Colonic mucosa (tissue), 4 donors: ENCODE results near the gene PLET1. TPM values are rescaled to one million over a fixed set of nuclear protein-coding genes. Genes with fewer than 3 reads are reported as not detected.

Source experiments
- DNase-seq: peaks from one replicate; pipeline ENCODE4 v3.0.0-alpha.2; 2020
- H3K27ac ChIP-seq: fragments of 200-600 bp; one replicate; pipeline ENCODE4 v1.8.0; 2021
- H3K27me3 ChIP-seq: fragments of 200-600 bp; one replicate; pipeline ENCODE4 v1.8.0; 2021
- H3K36me3 ChIP-seq: fragments of 200-600 bp; one replicate; pipeline ENCODE4 v1.8.0; 2021
- H3K4me1 ChIP-seq: fragments of 200-600 bp; one replicate; pipeline ENCODE4 v1.8.0; 2021; ENCODE audit warnings: mild to moderate bottlenecking
- H3K4me3 ChIP-seq: fragments of 200-600 bp; one replicate; pipeline ENCODE4 v1.8.0; 2021
- H3K9ac ChIP-seq, 2 donors: one replicate each; pipeline ENCODE4 v1.7.0; 2013; ENCODE audit warnings: control low read depth in 2 of 2, low read depth in 2 of 2, low read length in 2 of 2
- H3K9me3 ChIP-seq: fragments of 200-600 bp; one replicate; pipeline ENCODE4 v1.8.0; 2021
- intact Hi-C: fragments of 100-400 bp; cut with DNase I; formaldehyde crosslinking; loops from one replicate; pipeline ENCODE4 v1.14.1; 2022
- total RNA-seq, 2 donors: library from RNA; stranded (reverse); fragmentation: NEBNext Ultra II Directional in 1 of 2; extraction: Animal tissue kit (Norgen Biotek cat#: 25700) in 1 of 2; gene quantifications; one replicate each; pipeline ENCODE4 v1.2.1, GENCODE V29; 2021
- TF ChIP-seq, protein P1 (sequence below): fragments of 200-600 bp; IDR thresholded peaks from one replicate; pipeline ENCODE4 v1.8.0; 2022; ENCODE audit warnings: antibody characterized with exemption, mild to moderate bottlenecking
- donor health status: healthy.
- donor health status: DM: no; HTN: no; CAD: no.
- donor health status: DM: no; HTN: no; CAD: no.

The PLET1 gene, protein sequence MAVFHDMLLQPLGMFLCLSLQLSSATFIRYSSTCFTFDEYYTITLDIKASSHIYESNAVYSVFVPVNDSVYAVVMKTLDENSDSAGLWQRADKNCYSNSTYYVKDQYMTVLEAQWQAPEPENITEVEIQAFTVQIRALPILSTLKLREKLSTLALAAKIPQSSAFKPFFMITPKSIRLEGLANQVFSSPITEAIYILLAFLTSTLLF
- not detected for total RNA-seq

DNA sequence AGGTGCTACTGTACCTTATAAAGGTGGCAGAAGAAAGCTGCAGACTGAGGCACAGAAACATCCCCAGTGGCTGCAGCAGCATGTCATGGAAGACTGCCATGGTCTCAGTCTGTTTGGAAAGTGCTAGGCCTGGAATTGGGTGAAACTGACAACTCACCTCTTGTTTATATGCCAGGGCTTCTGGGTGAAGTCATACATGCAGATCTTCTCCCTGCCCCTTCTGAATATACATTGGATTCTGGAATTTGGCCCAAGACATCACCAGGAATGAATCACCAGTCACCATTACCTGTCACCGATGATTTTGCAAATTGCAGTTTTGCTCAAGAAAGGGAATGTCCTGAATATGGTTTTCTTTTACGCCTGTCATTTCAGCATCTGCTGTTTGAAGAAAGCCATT is at the start of gene PLET1:
Gene PLET1 (minus strand): TSS at position 371 of the 400 bp plus-strand sequence. CDS start 271 bp downstream, at position 100.
- no peak within 1 kb of the TSS for H3K4me3 ChIP-seq
- H3K4me1 ChIP-seq: no peaks in the 10 kb centered on the region
- no peaks in the 10 kb centered on the region for H3K27me3 ChIP-seq
- H3K9ac ChIP-seq: no peak within 1 kb of the TSS
- intact Hi-C loops: no loop called here
- no peaks in the 10 kb centered on the region for H3K9me3 ChIP-seq
- H3K27ac ChIP-seq: no peak within 1 kb of the TSS
- DNase-seq: no peak
- TF ChIP-seq, protein P1, sequence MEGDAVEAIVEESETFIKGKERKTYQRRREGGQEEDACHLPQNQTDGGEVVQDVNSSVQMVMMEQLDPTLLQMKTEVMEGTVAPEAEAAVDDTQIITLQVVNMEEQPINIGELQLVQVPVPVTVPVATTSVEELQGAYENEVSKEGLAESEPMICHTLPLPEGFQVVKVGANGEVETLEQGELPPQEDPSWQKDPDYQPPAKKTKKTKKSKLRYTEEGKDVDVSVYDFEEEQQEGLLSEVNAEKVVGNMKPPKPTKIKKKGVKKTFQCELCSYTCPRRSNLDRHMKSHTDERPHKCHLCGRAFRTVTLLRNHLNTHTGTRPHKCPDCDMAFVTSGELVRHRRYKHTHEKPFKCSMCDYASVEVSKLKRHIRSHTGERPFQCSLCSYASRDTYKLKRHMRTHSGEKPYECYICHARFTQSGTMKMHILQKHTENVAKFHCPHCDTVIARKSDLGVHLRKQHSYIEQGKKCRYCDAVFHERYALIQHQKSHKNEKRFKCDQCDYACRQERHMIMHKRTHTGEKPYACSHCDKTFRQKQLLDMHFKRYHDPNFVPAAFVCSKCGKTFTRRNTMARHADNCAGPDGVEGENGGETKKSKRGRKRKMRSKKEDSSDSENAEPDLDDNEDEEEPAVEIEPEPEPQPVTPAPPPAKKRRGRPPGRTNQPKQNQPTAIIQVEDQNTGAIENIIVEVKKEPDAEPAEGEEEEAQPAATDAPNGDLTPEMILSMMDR: no peak
- H3K36me3 ChIP-seq: no peaks in the 10 kb centered on the region

DNA sequence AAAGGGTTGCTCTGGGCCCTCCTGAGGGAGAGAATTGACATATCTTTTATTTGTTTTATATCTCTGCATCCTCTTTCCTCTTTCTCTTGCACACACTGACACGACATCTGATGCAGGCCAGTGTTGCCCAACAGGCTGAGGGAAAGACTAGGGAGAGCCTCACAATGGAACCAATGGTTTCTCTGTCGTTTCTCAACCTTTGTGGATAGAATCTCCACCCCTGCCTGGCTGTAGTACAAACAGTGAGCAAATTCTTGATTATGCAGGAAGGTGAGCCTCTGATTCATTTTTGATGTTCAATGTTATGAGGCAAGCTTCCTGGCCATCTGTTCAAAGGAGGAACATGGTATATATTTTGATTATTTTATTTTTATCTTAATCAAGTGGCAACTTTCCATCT is 49.8 kb upstream of the PLET1 start:
- TF ChIP-seq, protein P1: no peak
- H3K4me1 ChIP-seq: no peaks in the 10 kb centered on the region
- no peak overlapping the region for H3K9ac ChIP-seq
- H3K9me3 ChIP-seq: no peaks in the 10 kb centered on the region
- no peak overlapping the region for H3K4me3 ChIP-seq
- no peaks in the 10 kb centered on the region for H3K36me3 ChIP-seq
- intact Hi-C loops: no loop called here
- H3K27me3 ChIP-seq: no peaks in the 10 kb centered on the region
- no peak overlapping the region for H3K27ac ChIP-seq
- DNase-seq: no peak

DNA sequence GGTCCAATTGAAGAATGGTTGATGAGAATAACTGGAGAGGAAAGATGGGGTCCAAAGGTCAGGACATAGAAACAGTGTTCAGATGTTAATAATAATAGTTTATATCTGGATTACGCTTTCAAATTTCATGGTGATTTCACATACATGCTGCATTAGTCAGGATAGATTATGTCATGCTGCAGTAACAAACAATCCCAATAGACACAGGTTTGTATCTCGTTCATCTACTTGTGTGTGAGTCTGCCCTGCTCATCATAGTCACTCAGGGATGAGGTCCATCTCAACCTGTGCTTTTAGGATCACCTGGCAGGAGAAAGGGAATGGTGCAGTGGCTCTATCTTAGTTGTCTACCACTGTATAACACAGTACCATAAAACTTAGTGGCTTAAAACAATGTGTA is 48.0 kb upstream of the PLET1 start:
- no peaks in the 10 kb centered on the region for H3K36me3 ChIP-seq
- no peak overlapping the region for H3K9ac ChIP-seq
- H3K4me3 ChIP-seq: no peak overlapping the region
- no peak overlapping the region for H3K27ac ChIP-seq
- TF ChIP-seq, protein P1: no peak
- no peaks in the 10 kb centered on the region for H3K9me3 ChIP-seq
- no peaks in the 10 kb centered on the region for H3K4me1 ChIP-seq
- intact Hi-C loops: no loop called here
- DNase-seq: no peak
- H3K27me3 ChIP-seq: no peaks in the 10 kb centered on the region

DNA sequence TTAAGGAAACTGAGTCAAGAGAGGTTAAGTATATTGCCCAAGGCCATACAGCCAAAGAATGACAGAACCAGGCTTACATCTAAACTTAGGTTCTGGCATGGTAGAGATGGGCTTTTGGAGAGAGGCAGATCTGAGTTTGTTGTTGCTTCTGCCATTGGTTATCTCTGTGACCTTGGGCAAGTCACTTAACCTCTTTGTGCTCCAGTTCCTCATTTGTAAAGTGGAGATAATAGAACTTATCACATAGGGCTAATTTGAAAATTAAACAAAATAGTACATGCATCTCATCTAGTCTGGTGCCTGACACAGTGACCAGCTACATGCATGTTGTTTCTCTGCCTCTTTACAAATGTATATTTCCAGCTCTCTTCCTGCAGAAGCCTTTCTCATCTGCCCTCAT is 47.0 kb upstream of the PLET1 start:
- Histone ChIP-seq H3K36me3 (no peaks in the 10 kb centered on the region), H3K27ac (no peak overlapping the region), H3K27me3 (no peaks in the 10 kb centered on the region), H3K4me3 (no peak overlapping the region), H3K9ac (no peak overlapping the region), H3K9me3 (no peaks in the 10 kb centered on the region), H3K4me1 (no peaks in the 10 kb centered on the region)
- DNase-seq: no peak
- TF ChIP-seq, protein P1: no peak
- intact Hi-C loops: no loop called here

DNA sequence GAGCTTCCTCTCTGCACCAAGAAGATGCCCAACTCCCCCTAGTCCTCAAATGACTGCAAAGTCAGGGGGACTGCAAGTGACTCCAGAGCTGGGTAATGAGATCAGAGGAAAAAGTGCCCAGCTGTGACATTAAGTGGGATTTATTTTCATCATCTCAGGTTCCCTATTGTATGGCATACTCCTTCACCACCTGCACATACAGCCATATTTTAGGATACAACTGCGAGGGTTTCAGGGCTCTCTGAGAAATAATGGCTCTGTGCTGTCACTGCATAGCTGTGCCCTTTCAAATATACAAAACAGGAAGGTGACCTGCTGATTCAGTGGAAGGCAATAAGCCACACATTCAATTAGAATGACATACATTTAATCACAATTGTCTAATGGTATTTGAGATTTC is 45.6 kb upstream of the PLET1 start:
- Histone ChIP-seq H3K4me1 (no peaks in the 10 kb centered on the region), H3K9ac (no peak overlapping the region), H3K4me3 (no peak overlapping the region), H3K9me3 (no peaks in the 10 kb centered on the region), H3K27ac (no peak overlapping the region), H3K36me3 (no peaks in the 10 kb centered on the region), H3K27me3 (no peaks in the 10 kb centered on the region)
- DNase-seq: no peak
- TF ChIP-seq, protein P1: no peak
- intact Hi-C loops: no loop called here
